PC-3 (cell line): ENCODE measurements around the gene MPIG6B. TPM values are rescaled to one million over a fixed set of nuclear protein-coding genes. Genes with fewer than 3 reads are reported as not detected.

Experiments used
- ATAC-seq: fragments of 200-7000 bp; cut with Tn5 transposase; 2 replicates; pipeline ENCODE4 v1.9.1; 2020; ENCODE audit warnings: mild to moderate bottlenecking, moderate library complexity
- BruUV-seq: library from RNA; stranded (reverse); fragments of 400-500 nt; replicated peaks from 2 replicates; lab custom pipeline; 2021; lab: Mats Ljungman, UMichigan
- CTCF ChIA-PET: fragments of 300-600 bp; sonication (Branson Sonifier 250); formaldehyde crosslinking; loops from one replicate; lab custom pipeline; 2022; ENCODE audit warnings: antibody characterized with exemption; lab: Charles Lee
- POLR2A ChIA-PET: fragments of 300-600 bp; sonication (Branson Sonifier 250); formaldehyde crosslinking; loops from one replicate; lab custom pipeline; 2022; ENCODE audit warnings: antibody characterized with exemption; ENCODE audit not compliant: unreplicated experiment; lab: Charles Lee
- DNase-seq: peaks from one replicate; pipeline ENCODE4 v3.0.0-alpha.2; 2015
- H2AFZ ChIP-seq: fragments of 300-600 bp; sonication (generic); 2 replicates; pipeline ENCODE4 v1.6.0; 2016; ENCODE audit warnings: antibody characterized with exemption, low read length
- H3F3A ChIP-seq: fragments of 300-600 bp; sonication (generic); one replicate; pipeline ENCODE4 v1.6.0; 2017; ENCODE audit warnings: antibody characterized with exemption, low read length, control low read depth, mild to moderate bottlenecking; ENCODE audit not compliant: unreplicated experiment
- H3K27ac ChIP-seq: fragments of 300-600 bp; sonication (generic); 2 replicates; pipeline ENCODE4 v1.5.1; 2016; ENCODE audit warnings: mild to moderate bottlenecking, low read length
- H3K27me3 ChIP-seq: fragments of 300-600 bp; sonication (generic); 2 replicates; pipeline ENCODE4 v1.6.1; 2016; ENCODE audit warnings: low read length, mixed read lengths
- H3K36me3 ChIP-seq: fragments of 300-600 bp; sonication (generic); 2 replicates; pipeline ENCODE4 v1.6.1; 2016; ENCODE audit warnings: low read depth, mixed run types, low read length, mixed read lengths
- H3K4me1 ChIP-seq: fragments of 300-600 bp; sonication (generic); 2 replicates; pipeline ENCODE4 v1.5.1; 2016; ENCODE audit warnings: low read length; ENCODE audit not compliant: insufficient read depth
- H3K4me2 ChIP-seq: fragments of 300-600 bp; sonication (generic); 2 replicates; pipeline ENCODE4 v1.6.0; 2016; ENCODE audit warnings: low read length
- H3K4me3 ChIP-seq: fragments of 300-600 bp; sonication (generic); 2 replicates; pipeline ENCODE4 v1.5.1; 2016; ENCODE audit warnings: mild to moderate bottlenecking, low read length, mixed read lengths
- H3K79me2 ChIP-seq: fragments of 300-600 bp; sonication (generic); 2 replicates; pipeline ENCODE4 v1.6.1; 2017; ENCODE audit warnings: low read length, mixed read lengths
- H3K9ac ChIP-seq: fragments of 300-600 bp; sonication (generic); 2 replicates; pipeline ENCODE4 v1.6.0; 2016; ENCODE audit warnings: mild to moderate bottlenecking, low read length
- H3K9me2 ChIP-seq: fragments of 300-600 bp; sonication (generic); replicated peaks from 2 replicates; pipeline ENCODE4 v1.6.1; 2016; ENCODE audit warnings: mixed run types, low read length, mixed read lengths
- H3K9me3 ChIP-seq: fragments of 300-600 bp; sonication (generic); 2 replicates; pipeline ENCODE4 v1.6.1; 2016; ENCODE audit warnings: low read length, mixed read lengths
- H4K20me1 ChIP-seq: fragments of 300-600 bp; sonication (generic); 2 replicates; pipeline ENCODE4 v1.6.1; 2016; ENCODE audit warnings: low read length, mixed read lengths
- CTCF ChIP-seq: fragments of 300-600 bp; sonication (generic); conservative IDR thresholded peaks from 2 replicates; pipeline ENCODE4 v1.5.1; 2017; ENCODE audit warnings: antibody characterized with exemption, low read depth, mild to moderate bottlenecking, low read length
- EZH2 ChIP-seq: fragments of 300-600 bp; sonication (generic); IDR thresholded peaks from one replicate; pipeline ENCODE4 v1.6.1; 2017; ENCODE audit warnings: antibody characterized with exemption, mild to moderate bottlenecking, low read length; ENCODE audit not compliant: unreplicated experiment
- EZH2phosphoT487 ChIP-seq: fragments of 300-600 bp; sonication (generic); IDR thresholded peaks from 2 replicates; pipeline ENCODE4 v1.6.1; 2018; ENCODE audit warnings: mild to moderate bottlenecking, antibody characterized with exemption, low read length, borderline replicate concordance
- intact Hi-C: fragments of 100-400 bp; cut with micrococcal nuclease; formaldehyde crosslinking; loops from 2 replicates; pipeline ENCODE4 v1.9.0; 2023
- total RNA-seq: library from RNA; depleted of rRNA; stranded (reverse); fragments of >200 nt; gene quantifications from 2 replicates; pipeline ENCODE4 v1.2.3, GENCODE V29; 2014

The MPIG6B gene
- total RNA-seq, 1 experiment from 2014 or later: not detected

DNA sequence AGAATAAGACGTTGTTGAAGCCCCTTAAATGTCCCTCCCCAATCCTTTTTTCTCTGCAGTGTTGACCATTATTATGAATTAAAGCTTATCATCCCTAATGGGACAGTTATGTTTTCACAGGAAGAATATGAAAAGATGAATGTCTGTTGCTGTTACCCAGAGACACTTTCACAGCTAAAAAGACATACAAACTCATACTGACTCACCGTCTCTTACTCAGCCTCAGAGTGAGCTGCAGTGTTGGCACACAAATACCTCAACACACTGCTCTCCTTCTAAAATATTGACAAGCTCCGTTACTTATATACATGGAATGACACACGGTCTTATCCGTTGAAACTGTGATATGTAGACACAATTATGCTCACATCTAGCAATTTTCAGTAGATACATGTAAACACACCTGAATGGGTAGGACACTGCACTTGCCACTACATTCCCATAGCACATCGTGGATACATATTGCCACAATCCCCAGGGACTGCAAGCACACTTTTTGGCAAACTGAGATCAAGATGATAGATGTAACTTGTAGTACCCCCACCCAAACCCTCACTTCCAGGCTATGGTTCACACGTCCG is 29.7 kb downstream of the MPIG6B start:
- TF ChIP-seq EZH2phosphoT487: no peak
- no peak for TF ChIP-seq EZH2
- no peak for TF ChIP-seq CTCF
- H3K4me1 ChIP-seq: peaks cover 16% of the 10 kb centered on the region
- H3K4me2 ChIP-seq: peak overlapping the region; percentile 48
- H3K27ac ChIP-seq: peak overlapping the region; percentile 62
- no peaks in the 10 kb centered on the region for H3K9me2 ChIP-seq
- H3K9ac ChIP-seq: no peak overlapping the region
- DNase-seq (peak; percentile 84), ATAC-seq (peak; percentile 99)
- H3K79me2 ChIP-seq: no peaks in the 10 kb centered on the region
- no peak overlapping the region for H3K4me3 ChIP-seq
- H3K27me3 ChIP-seq: no peaks in the 10 kb centered on the region
- no peak overlapping the region for H2AFZ ChIP-seq
- intact Hi-C loops: no loop called here
- H3K9me3 ChIP-seq: no peaks in the 10 kb centered on the region
- BruUV-seq: no TSS peak
- ChIA-PET CTCF (interaction anchor here (0.6 to 0.9 kb wide), 5 partner anchors 13 to 671 kb away, joined by 3 to 6 read pairs (median 4); partner anchors contain the start of gene MSH5), POLR2A (interaction anchor here (0.5 to 1.3 kb wide), 8 partner anchors 12 to 362 kb away, joined by 3 to 7 read pairs (median 4); partner anchors contain the start of genes DDX39B, HSPA1A, HSPA1L and MSH5)
- H3K36me3 ChIP-seq: no peaks in the 10 kb centered on the region
- peaks cover 6% of the 10 kb centered on the region for H3F3A ChIP-seq
- no peaks in the 10 kb centered on the region for H4K20me1 ChIP-seq

DNA sequence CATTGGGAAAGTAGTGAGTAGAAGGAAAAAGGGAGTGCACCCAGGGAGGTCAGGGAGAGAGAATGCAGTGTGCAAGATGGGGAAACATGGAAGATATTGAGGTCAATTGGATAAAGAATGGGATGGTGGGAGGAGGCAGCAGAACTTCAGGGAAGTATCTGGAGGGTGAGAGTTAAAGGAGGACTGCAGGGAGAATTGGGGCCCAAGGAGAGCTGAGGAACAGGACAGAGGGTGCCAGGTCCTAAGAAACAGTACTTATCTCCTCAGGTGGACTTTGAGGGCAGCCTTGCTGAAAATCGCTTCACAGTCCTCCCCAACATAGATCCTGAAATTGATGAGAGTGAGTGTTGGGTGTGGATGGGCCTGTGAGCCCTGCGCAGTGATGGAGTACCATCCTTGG is 35.1 kb downstream of the MPIG6B start:
- no peaks in the 10 kb centered on the region for H3K9me2 ChIP-seq
- no peak overlapping the region for H3K4me2 ChIP-seq
- POLR2A ChIA-PET: no interaction called here
- TF ChIP-seq CTCF (no peak), EZH2 (no peak), EZH2phosphoT487 (no peak)
- no peak for ATAC-seq
- H3K79me2 ChIP-seq: no peaks in the 10 kb centered on the region
- no TSS peak for BruUV-seq
- H2AFZ ChIP-seq: no peak overlapping the region
- CTCF ChIA-PET: no interaction called here
- no peaks in the 10 kb centered on the region for H3F3A ChIP-seq
- H3K27ac ChIP-seq: no peak overlapping the region
- intact Hi-C loops: no loop called here
- no peaks in the 10 kb centered on the region for H3K27me3 ChIP-seq
- no peak overlapping the region for H3K4me3 ChIP-seq
- DNase-seq: no peak
- peaks cover 3% of the 10 kb centered on the region for H3K4me1 ChIP-seq
- H4K20me1 ChIP-seq: no peaks in the 10 kb centered on the region
- no peaks in the 10 kb centered on the region for H3K9me3 ChIP-seq
- H3K36me3 ChIP-seq: no peaks in the 10 kb centered on the region
- H3K9ac ChIP-seq: no peak overlapping the region

- no peak overlapping the region for H3K9ac ChIP-seq
- H3K4me1 ChIP-seq: 0 out of 2 replicates have a peak, but pooled peaks cover 5% of the 10 kb centered on the region
- H3K4me2 ChIP-seq: no peak overlapping the region
- no peaks in the 10 kb centered on the region for H3F3A ChIP-seq
- no peak for DNase-seq
- no peaks in the 10 kb centered on the region for H3K36me3 ChIP-seq
- POLR2A ChIA-PET: no interaction called here
- no peak overlapping the region for H2AFZ ChIP-seq
- TF ChIP-seq CTCF: peak; percentile 30; the same call in 1 of the 2 replicates
- TF ChIP-seq EZH2phosphoT487: no peak
- no peak overlapping the region for H3K27ac ChIP-seq
- no peaks in the 10 kb centered on the region for H3K27me3 ChIP-seq
- no peaks in the 10 kb centered on the region for H3K9me3 ChIP-seq
- intact Hi-C loops: loop anchor here (10.0 kb wide), 1 partner anchor 46 kb away; the partner anchor contains the start of gene LY6G6D
- CTCF ChIA-PET: interaction anchor here (0.5 kb wide), 2 partner anchors 23 to 69 kb away, joined by 3 to 4 read pairs; no protein-coding TSS in a partner anchor
- ATAC-seq: no peak
- H4K20me1 ChIP-seq: no peaks in the 10 kb centered on the region
- H3K79me2 ChIP-seq: no peaks in the 10 kb centered on the region
- no peaks in the 10 kb centered on the region for H3K9me2 ChIP-seq
- H3K4me3 ChIP-seq: no peak overlapping the region
- BruUV-seq: no TSS peak
These were observed 37.6 kb downstream of the MPIG6B start for GRCh38 chr6:31760790-31761189.
